Measurements from ENCODE around the gene DET1.
A peak's percentile ranks its signal among the peaks of the same experiment; 100 is the strongest.
"Not testable (repeated sequence)": the region's sequence is repeated elsewhere in the genome, so short reads cannot be mapped to it uniquely, and the experiment has no call there.

DET1 gene

GRCh38 chr15:88491158-88491557, 55.3 kb downstream of the DET1 start:
- DNase-seq: no peak

GRCh38 chr15:88490036-88490435, 56.4 kb downstream of the DET1 start:
- no peak for DNase-seq

GRCh38 chr15:88489321-88489720, 57.2 kb downstream of the DET1 start:
- no peak for DNase-seq

GRCh38 chr15:88487796-88488523, 58.5 kb downstream of the DET1 start:
- DNase-seq: no peak

- DNase-seq: no peak
Observed at GRCh38 chr15:88487178-88487795, 59.2 kb downstream of the DET1 start.

GRCh38 chr15:88484682-88485331, 61.7 kb downstream of the DET1 start:
- DNase-seq: no peak

GRCh38 chr15:88482263-88482662, 64.2 kb downstream of the DET1 start:
- DNase-seq: no peak

- no peak for DNase-seq
Observed at GRCh38 chr15:88480981-88481380, 65.5 kb downstream of the DET1 start.

- no peak for DNase-seq
Observed at GRCh38 chr15:88479169-88479568, 67.3 kb downstream of the DET1 start.

GRCh38 chr15:88477904-88478303, 68.6 kb downstream of the DET1 start:
- DNase-seq: no peak

- DNase-seq: no peak
Observed at GRCh38 chr15:88477126-88477525, 69.4 kb downstream of the DET1 start.

- no peak for DNase-seq
Observed at GRCh38 chr15:88476635-88477060, 69.8 kb downstream of the DET1 start.

- not testable (repeated sequence) for DNase-seq
Observed at GRCh38 chr15:88473661-88474293, 72.7 kb downstream of the DET1 start.

- DNase-seq: no peak
Observed at GRCh38 chr15:88472225-88472624, 74.3 kb downstream of the DET1 start.

- no peak for DNase-seq
Observed at GRCh38 chr15:88470625-88471372, 75.7 kb downstream of the DET1 start.

- DNase-seq: no peak
Observed at GRCh38 chr15:88469321-88469720, 77.2 kb downstream of the DET1 start.

- DNase-seq: not testable (repeated sequence)
Observed at GRCh38 chr15:88468721-88469120, 77.8 kb downstream of the DET1 start.

- no peak for DNase-seq
Observed at GRCh38 chr15:88467935-88468528, 78.4 kb downstream of the DET1 start.

GRCh38 chr15:88467073-88467934, 79.2 kb downstream of the DET1 start, which contains the start of the genes MRPL46 and MRPS11:
TSS of gene MRPL46 (minus strand) at chr15:88467388. CDS start at chr15:88467377, 11 bp downstream.
TSS of gene MRPS11 (plus strand) at chr15:88467708. CDS start at chr15:88467718, 10 bp downstream.
- DNase-seq: peak; percentile 81

GRCh38 chr15:88465633-88466224, 80.8 kb downstream of the DET1 start:
- DNase-seq: no peak

Measured in GDM1 (cell line).